SK-N-SH treated with all-trans-retinoic acid at 6 μM for 48 hours (cell line): Measurements from ENCODE around the gene TUBB6.

ENCODE experiments used
- ATAC-seq: fragments of 200-7000 bp; cut with Tn5 transposase; 3 replicates; pipeline ENCODE4 v1.9.1; 2020; ENCODE audit warnings: mild to moderate bottlenecking, moderate library complexity
- ARNTL ChIP-seq: fragments of 450-650 bp; formaldehyde crosslinking; IDR thresholded peaks from 2 replicates; pipeline ENCODE4 v1.5.0; 2020; ENCODE audit warnings: low read depth, mild to moderate bottlenecking, moderate library complexity, borderline replicate concordance
- BACH2 ChIP-seq: fragments of 250-450 bp; sonication (Bioruptor Pico); IDR thresholded peaks from 2 replicates; pipeline ENCODE4 v1.9.0; 2021; ENCODE audit warnings: mild to moderate bottlenecking, borderline replicate concordance
- CREB5 ChIP-seq: fragments of 250-450 bp; sonication (Bioruptor Pico); IDR thresholded peaks from 2 replicates; pipeline ENCODE4 v1.5.1; 2020; ENCODE audit warnings: low read depth, mild to moderate bottlenecking, moderate library complexity
- CSRNP3 ChIP-seq: fragments of 250-450 bp; sonication (Bioruptor Pico); IDR thresholded peaks from 2 replicates; pipeline ENCODE4 v1.5.1; 2021; ENCODE audit warnings: mild to moderate bottlenecking, moderate library complexity
- ESRRG ChIP-seq: fragments of 250-450 bp; sonication (Bioruptor Pico); IDR thresholded peaks from 2 replicates; pipeline ENCODE4 v1.6.1; 2021; ENCODE audit warnings: mild to moderate bottlenecking
- OSR1 ChIP-seq: fragments of 250-450 bp; sonication (Bioruptor Pico); IDR thresholded peaks from 2 replicates; pipeline ENCODE4 v1.8.0; 2022; ENCODE audit warnings: moderate library complexity, mild to moderate bottlenecking, inconsistent platforms
- PATZ1 ChIP-seq: fragments of 250-450 bp; sonication (Bioruptor Pico); IDR thresholded peaks from 2 replicates; pipeline ENCODE4 v1.8.0; 2020; ENCODE audit warnings: mild to moderate bottlenecking, moderate library complexity, borderline replicate concordance
- PPARA ChIP-seq: fragments of 250-450 bp; sonication (Bioruptor Pico); IDR thresholded peaks from 2 replicates; pipeline ENCODE4 v1.5.0; 2020; ENCODE audit warnings: mild to moderate bottlenecking, borderline replicate concordance
- SNAI2 ChIP-seq: fragments of 250-450 bp; sonication (Bioruptor Pico); IDR thresholded peaks from 2 replicates; pipeline ENCODE4 v1.5.0; 2020; ENCODE audit warnings: mild to moderate bottlenecking, moderate library complexity
- TCF4 ChIP-seq: fragments of 250-450 bp; sonication (Bioruptor Pico); IDR thresholded peaks from 2 replicates; pipeline ENCODE4 v1.8.0; 2021; ENCODE audit warnings: mild to moderate bottlenecking, moderate library complexity, borderline replicate concordance
- TOX ChIP-seq: fragments of 250-450 bp; sonication (Bioruptor Pico); IDR thresholded peaks from 2 replicates; pipeline ENCODE4 v1.8.0; 2021; ENCODE audit warnings: mild to moderate bottlenecking, moderate library complexity, borderline replicate concordance
- TSHZ2 ChIP-seq: fragments of 250-450 bp; sonication (Bioruptor Pico); IDR thresholded peaks from 2 replicates; pipeline ENCODE4 v1.5.0; 2020; ENCODE audit warnings: mild to moderate bottlenecking, moderate library complexity
- ZC3H10 ChIP-seq: fragments of 250-450 bp; sonication (Bioruptor Pico); IDR thresholded peaks from 2 replicates; pipeline ENCODE4 v1.5.1; 2021; ENCODE audit warnings: mild to moderate bottlenecking, moderate library complexity
- ZFP3 ChIP-seq: fragments of 250-450 bp; sonication (Bioruptor Pico); IDR thresholded peaks from 2 replicates; pipeline ENCODE4 v1.5.0; 2020; ENCODE audit warnings: mild to moderate bottlenecking, moderate library complexity
- ZFP30 ChIP-seq: fragments of 450-650 bp; formaldehyde crosslinking; IDR thresholded peaks from 2 replicates; pipeline ENCODE4 v1.5.0; 2022; ENCODE audit warnings: mild to moderate bottlenecking, moderate library complexity
- ZNF8 ChIP-seq: fragments of 450-650 bp; formaldehyde crosslinking; IDR thresholded peaks from 2 replicates; pipeline ENCODE4 v1.5.0; 2020; ENCODE audit warnings: mild to moderate bottlenecking, moderate library complexity

Gene TUBB6

GRCh38 chr18:12369211-12369610 lies 61.2 kb downstream of the TUBB6 start:
- no peak for ATAC-seq

GRCh38 chr18:12371590-12371989 lies 63.5 kb downstream of the TUBB6 start:
- no peak for ATAC-seq
- no peak for TF ChIP-seq CSRNP3 (CRISPR knock-in tag)
- TF ChIP-seq TCF4: no peak
- TF ChIP-seq PATZ1: no peak
- no peak for TF ChIP-seq OSR1
- no peak for TF ChIP-seq ESRRG (CRISPR knock-in tag)

More at GRCh38 chr18:12369211-12369610, 61.2 kb downstream of the TUBB6 start:
- TF ChIP-seq TSHZ2 (CRISPR knock-in tag) (no peak), CSRNP3 (CRISPR knock-in tag) (no peak), ZFP3 (no peak), TOX (no peak)

GRCh38 chr18:12372406-12372805 lies 64.4 kb downstream of the TUBB6 start:
- no peak for ATAC-seq

More at GRCh38 chr18:12372406-12372805, 64.4 kb downstream of the TUBB6 start:
- TF ChIP-seq SNAI2 (CRISPR knock-in tag) (no peak), TCF4 (no peak), PPARA (CRISPR knock-in tag) (no peak), ZNF8 (CRISPR knock-in tag) (no peak), ZFP3 (no peak), TSHZ2 (CRISPR knock-in tag) (no peak), ZC3H10 (CRISPR knock-in tag) (no peak), ARNTL (no peak), CREB5 (CRISPR knock-in tag) (no peak), BACH2 (CRISPR knock-in tag) (no peak), ZFP30 (CRISPR knock-in tag) (no peak), PATZ1 (no peak)
